Measurements from ENCODE around the gene ESD. TPM values are rescaled to one million over a fixed set of nuclear protein-coding genes. Genes with fewer than 3 reads are reported as not detected.
A peak's percentile ranks its signal among the peaks of the same experiment; 100 is the strongest.

Gene ESD
- total RNA-seq, 2 donors from 2014 or later = 76.3 to 113 TPM

DNA sequence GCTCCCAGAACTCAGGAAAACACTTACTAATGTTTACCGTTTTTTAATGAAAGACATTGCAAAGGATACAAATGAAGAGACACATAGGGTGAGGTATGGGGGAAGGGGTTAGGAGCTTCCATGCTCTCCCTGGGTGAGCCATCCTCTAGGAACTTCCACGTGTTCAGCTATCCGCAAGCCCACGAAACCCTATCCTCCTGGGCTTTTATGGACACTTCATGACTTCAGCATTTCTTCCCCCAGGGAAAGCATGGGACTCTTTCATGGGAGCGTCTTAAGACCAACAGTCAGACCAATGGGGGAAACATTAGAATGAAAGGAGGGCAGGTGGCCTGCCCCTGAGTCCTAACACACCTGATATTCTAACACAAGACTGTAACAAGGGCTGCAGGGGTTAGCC, 6.6 kb upstream of the ESD start:
- Histone ChIP-seq H3K27ac (no peak overlapping the region), H3K27me3 (no peaks in the 10 kb centered on the region), H3K9me3 (no peaks in the 10 kb centered on the region), H3K36me3 (no peaks in the 10 kb centered on the region), H3K4me3 (no peak overlapping the region), H3K4me1 (no peaks in the 10 kb centered on the region)
- TF ChIP-seq, protein P1, sequence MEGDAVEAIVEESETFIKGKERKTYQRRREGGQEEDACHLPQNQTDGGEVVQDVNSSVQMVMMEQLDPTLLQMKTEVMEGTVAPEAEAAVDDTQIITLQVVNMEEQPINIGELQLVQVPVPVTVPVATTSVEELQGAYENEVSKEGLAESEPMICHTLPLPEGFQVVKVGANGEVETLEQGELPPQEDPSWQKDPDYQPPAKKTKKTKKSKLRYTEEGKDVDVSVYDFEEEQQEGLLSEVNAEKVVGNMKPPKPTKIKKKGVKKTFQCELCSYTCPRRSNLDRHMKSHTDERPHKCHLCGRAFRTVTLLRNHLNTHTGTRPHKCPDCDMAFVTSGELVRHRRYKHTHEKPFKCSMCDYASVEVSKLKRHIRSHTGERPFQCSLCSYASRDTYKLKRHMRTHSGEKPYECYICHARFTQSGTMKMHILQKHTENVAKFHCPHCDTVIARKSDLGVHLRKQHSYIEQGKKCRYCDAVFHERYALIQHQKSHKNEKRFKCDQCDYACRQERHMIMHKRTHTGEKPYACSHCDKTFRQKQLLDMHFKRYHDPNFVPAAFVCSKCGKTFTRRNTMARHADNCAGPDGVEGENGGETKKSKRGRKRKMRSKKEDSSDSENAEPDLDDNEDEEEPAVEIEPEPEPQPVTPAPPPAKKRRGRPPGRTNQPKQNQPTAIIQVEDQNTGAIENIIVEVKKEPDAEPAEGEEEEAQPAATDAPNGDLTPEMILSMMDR (IDR thresholded peaks at IDR 0.05) = no peak
- DNase-seq (ENCODE audit: low spot score) = no peak

DNA sequence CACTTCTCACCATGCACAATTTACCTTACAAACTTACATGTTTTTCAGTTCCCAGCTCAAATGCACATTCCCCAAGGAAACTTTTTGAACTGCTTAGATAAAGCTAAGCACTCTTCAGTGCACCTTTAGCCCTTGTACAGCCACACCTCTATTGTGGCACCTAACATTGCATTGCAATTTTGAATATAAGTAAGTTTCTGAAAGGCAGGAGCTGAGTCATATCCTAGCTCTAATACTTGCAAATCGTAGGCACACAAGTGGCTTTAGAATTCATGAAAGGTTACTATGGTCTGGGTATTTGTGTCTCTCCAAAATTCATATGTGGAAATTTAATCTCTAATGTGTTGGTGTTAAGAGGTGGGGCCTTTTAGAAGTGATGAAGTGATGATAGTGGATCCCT, 4.9 kb upstream of the ESD start:
- DNase-seq (ENCODE audit: low spot score) = no peak
- Histone ChIP-seq H3K4me3 (no peak overlapping the region), H3K27me3 (no peaks in the 10 kb centered on the region), H3K27ac (no peak overlapping the region), H3K4me1 (no peaks in the 10 kb centered on the region), H3K9me3 (no peaks in the 10 kb centered on the region), H3K36me3 (no peaks in the 10 kb centered on the region)
- TF ChIP-seq, protein P1 (IDR thresholded peaks at IDR 0.05) = no peak

DNA sequence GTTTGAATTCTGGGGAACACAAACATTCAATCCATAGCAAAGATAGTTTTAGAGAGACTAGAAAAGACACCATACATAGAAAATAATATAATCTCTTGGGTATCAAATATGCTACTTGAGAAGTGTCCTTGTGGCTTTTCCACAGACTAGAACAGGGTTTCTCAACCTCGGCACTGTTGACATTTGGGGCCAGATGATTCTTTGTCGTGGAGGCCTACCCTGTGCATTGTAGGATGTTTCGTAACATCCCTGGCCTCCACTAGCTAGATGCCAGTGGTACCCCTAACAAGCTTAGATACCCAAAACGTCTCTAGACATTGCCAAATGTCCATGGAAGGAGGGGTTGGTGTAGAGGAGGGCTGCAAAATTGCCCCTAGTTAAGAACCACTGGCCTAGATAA, 2.2 kb upstream of the ESD start:
- Histone ChIP-seq H3K4me3 (no peak overlapping the region), H3K36me3 (no peaks in the 10 kb centered on the region), H3K27ac (no peak overlapping the region), H3K9me3 (no peaks in the 10 kb centered on the region), H3K27me3 (no peaks in the 10 kb centered on the region), H3K4me1 (peaks cover 0 to 22% of the 10 kb centered on the region in 2 donors)
- TF ChIP-seq, protein P1 (IDR thresholded peaks at IDR 0.05) = no peak
- no peak for DNase-seq (ENCODE audit: low spot score)

DNA sequence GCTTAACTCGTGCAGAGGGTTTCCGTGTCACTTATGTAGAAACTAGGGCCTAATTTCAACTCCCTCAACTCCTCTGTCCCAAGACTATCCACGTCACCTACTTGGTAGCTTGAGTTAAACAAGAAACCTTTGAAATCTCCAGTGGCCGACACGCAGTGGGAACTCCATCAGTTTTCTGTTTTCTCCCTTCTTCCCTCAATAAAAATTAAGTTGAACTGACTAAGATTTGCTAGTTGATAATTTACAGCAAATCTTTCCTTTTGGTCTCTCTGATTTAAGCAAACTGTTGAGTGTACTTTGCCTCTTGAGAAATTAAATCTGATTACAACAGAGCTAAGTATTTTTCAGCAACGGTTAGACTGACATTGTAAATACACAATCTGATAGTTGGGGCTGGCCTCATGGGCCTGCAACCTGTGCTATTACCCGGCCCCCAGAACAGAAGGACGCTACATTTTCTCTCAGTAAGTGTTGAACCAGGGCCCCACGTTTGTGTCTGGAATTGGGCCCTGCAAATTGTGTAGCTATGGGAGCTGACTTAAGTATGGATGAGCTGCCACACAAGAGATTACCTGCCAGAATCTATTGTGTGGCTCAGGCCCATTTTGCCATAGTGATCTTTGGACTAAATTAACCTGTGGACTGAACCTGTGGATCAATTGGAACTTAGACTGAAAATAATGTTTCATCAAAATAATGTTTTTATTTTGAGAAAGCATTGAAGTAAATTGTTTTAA, 708 bp upstream of the ESD start:
- no peaks in the 10 kb centered on the region for H3K36me3 ChIP-seq
- peaks cover 0 to 22% of the 10 kb centered on the region in 2 donors for H3K4me1 ChIP-seq
- peak overlapping the region; percentile 89 to 98 for H3K27ac ChIP-seq
- no peaks in the 10 kb centered on the region for H3K9me3 ChIP-seq
- DNase-seq (ENCODE audit: low spot score) = no peak
- TF ChIP-seq, protein P1 (IDR thresholded peaks at IDR 0.05) = no peak
- H3K4me3 ChIP-seq = peak overlapping the region; percentile 77 to 90
- H3K27me3 ChIP-seq = no peaks in the 10 kb centered on the region

DNA sequence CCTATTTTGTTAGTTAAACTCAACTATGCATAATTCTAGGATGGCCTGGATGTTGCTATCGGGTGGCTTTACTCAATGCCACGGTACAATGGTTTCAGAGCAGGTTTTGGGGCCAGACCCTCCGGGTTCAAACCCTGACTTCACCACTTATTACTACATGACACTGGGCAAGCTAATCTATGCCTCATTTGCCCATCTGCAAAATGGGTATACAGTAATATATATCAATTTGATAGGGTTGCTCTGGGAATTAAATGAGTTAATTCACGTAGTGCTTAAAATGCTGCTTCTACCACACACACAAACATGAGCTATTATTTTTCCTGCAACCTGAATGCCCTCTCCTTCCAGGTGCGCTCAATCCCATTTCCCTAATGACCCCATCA, 839 bp downstream of the ESD start:
- TF ChIP-seq, protein P1 (IDR thresholded peaks at IDR 0.05) = no peak
- Histone ChIP-seq H3K36me3 (peaks cover 1% of the 10 kb centered on the region), H3K4me1 (peaks cover 0 to 22% of the 10 kb centered on the region in 2 donors), H3K9me3 (no peaks in the 10 kb centered on the region), H3K27ac (peak overlapping the region; percentile 89 to 98), H3K27me3 (no peaks in the 10 kb centered on the region), H3K4me3 (peak overlapping the region; percentile 77 to 90)
- DNase-seq (ENCODE audit: low spot score) = no peak

DNA sequence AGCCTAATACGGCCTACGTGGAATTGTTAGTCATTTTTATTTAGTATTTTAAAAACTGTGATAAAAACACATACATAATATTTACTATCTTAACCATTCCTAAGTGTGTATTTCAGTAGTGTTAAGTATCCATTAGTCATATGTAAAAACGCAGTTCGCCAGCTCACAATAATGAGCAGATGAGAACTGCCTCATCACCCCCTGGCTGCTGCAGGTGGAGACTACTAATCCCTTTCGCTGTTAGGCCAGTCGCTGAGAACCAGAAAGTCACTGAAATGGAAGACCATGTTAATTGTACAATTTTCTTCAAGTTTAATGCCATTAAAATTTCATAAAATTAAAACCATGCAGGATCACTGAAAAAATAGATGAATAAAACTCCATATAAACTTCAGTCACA, 1.6 kb downstream of the ESD start:
- H3K4me1 ChIP-seq = peaks cover 0 to 22% of the 10 kb centered on the region in 2 donors
- H3K27me3 ChIP-seq = no peaks in the 10 kb centered on the region
- H3K36me3 ChIP-seq = peaks cover 9% of the 10 kb centered on the region
- H3K27ac ChIP-seq = no peak overlapping the region
- no peak for DNase-seq (ENCODE audit: low spot score)
- no peak overlapping the region for H3K4me3 ChIP-seq
- H3K9me3 ChIP-seq = no peaks in the 10 kb centered on the region
- TF ChIP-seq, protein P1 (IDR thresholded peaks at IDR 0.05) = no peak

Data from right atrium auricular region (tissue), 2 donors.